T-helper 1 cell treated with Interleukin-12 subunit alpha and Interleukin-12 subunit beta and Interleukin-4 antibody, amounts not matched to agents 30 μg/mL and 1 μg/mL, for 36 hours (primary cell): Measurements from ENCODE around the gene MEP1A.

Experiments used
- H3K27ac Mint-ChIP-seq: one replicate; pipeline ENCODE4 v1.8.0; 2021; ENCODE audit warnings: mild to moderate bottlenecking, mixed read lengths
- H3K27me3 Mint-ChIP-seq: one replicate; pipeline ENCODE4 v1.8.0; 2021; ENCODE audit warnings: low read depth, mixed read lengths
- H3K36me3 Mint-ChIP-seq: one replicate; pipeline ENCODE4 v1.8.0; 2021; ENCODE audit warnings: low read depth, mixed read lengths
- H3K4me1 Mint-ChIP-seq: one replicate; pipeline ENCODE4 v1.8.0; 2021; ENCODE audit warnings: low read depth, mixed read lengths
- H3K4me3 Mint-ChIP-seq: one replicate; pipeline ENCODE4 v1.8.0; 2021; ENCODE audit warnings: mild to moderate bottlenecking, moderate library complexity, mixed read lengths
- H3K9me3 Mint-ChIP-seq: one replicate; pipeline ENCODE4 v1.8.0; 2021; ENCODE audit warnings: mixed read lengths

The MEP1A gene

DNA sequence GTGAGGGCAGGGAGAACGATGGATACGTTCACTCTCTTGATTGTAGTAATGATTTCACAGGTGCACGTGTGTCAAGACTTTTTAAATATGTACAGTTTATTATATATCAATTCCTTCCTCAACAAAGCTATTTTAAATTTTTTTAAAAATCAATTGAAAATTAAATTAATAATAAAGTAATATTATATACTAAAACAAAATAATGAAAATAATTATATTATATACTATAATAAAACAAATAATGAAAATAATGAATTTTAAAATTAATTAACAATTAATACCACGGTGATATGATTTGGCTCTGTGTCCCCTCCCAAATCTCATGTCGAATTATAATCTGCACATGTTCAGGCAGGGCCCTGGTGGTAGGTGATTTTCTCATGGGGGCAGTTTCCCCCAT lies 85.8 kb downstream of the MEP1A start:
- Mint-ChIP-seq H3K36me3 (no peaks in the 10 kb centered on the region), H3K4me3 (no peak overlapping the region), H3K4me1 (no peaks in the 10 kb centered on the region), H3K27me3 (peaks cover 8% of the 10 kb centered on the region), H3K27ac (no peak overlapping the region), H3K9me3 (no peaks in the 10 kb centered on the region)

DNA sequence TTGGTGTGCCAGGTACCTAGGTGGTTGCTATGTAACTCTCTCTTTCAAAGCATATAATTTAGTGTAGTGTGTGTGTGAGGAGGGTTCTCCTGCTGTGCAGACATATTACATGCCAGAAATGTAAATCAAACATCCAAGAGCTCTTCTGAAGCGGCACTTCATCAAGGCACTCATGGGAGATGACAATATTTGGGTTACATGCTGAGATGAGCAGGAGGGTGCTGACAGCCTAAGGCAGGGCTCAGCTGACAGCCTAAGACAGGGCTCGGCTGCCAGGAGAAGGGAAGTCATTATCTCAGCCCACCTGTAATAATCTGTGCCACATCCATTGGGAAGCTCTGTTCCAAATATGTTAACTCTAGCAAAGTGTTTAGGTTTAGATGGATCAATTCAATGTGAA lies 89.5 kb downstream of the MEP1A start:
- Mint-ChIP-seq H3K36me3 (no peaks in the 10 kb centered on the region), H3K4me3 (no peak overlapping the region), H3K27me3 (no peaks in the 10 kb centered on the region), H3K9me3 (no peaks in the 10 kb centered on the region), H3K4me1 (no peaks in the 10 kb centered on the region), H3K27ac (no peak overlapping the region)

DNA sequence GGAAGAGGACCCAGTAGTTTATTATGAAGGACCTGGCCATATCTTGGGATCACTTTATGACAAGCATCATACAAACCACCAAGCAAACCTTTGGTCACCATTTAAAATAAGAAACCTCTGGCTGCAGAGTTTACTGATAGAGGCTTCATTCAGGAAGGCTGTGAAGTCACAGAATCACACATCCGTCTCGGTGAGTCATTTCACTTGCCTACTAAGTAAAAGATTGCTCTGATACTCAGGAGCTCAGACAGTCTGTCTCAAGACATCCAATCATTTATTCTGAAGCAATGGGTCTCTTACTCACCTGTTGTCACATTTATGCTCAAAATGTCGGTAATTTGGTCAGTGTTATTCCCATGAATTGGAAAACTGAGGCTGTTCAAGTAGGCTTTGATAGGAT lies 94.8 kb downstream of the MEP1A start:
- Mint-ChIP-seq H3K36me3 (no peaks in the 10 kb centered on the region), H3K9me3 (no peaks in the 10 kb centered on the region), H3K4me1 (no peaks in the 10 kb centered on the region), H3K27ac (no peak overlapping the region), H3K27me3 (no peaks in the 10 kb centered on the region), H3K4me3 (no peak overlapping the region)

DNA sequence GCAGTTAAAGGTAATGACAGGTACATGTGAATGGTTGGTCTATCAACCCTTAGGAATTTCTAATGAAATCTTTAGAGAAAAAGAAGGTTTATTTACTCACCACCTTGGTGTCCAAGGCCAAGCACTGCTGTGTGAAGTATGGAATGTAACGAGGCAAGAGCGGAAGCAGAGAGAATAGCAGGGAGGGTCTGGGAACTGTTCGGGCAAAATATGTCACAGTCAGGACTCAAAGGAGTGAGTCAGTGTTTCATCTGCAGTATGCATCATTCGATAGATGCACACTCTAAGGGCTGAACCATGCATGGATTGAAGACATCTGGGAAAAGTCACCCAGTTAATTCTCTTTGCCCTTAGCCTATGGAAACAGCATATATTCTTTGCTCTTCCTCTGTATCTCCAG lies 95.4 kb downstream of the MEP1A start:
- Mint-ChIP-seq H3K9me3 (no peaks in the 10 kb centered on the region), H3K36me3 (no peaks in the 10 kb centered on the region), H3K4me1 (no peaks in the 10 kb centered on the region), H3K4me3 (no peak overlapping the region), H3K27ac (no peak overlapping the region), H3K27me3 (no peaks in the 10 kb centered on the region)
